ENCODE results near the gene EFR3B.
"Not testable (repeated sequence)": the region's sequence is repeated elsewhere in the genome, so short reads cannot be mapped to it uniquely, and the experiment has no call there.

EFR3B gene

DNA sequence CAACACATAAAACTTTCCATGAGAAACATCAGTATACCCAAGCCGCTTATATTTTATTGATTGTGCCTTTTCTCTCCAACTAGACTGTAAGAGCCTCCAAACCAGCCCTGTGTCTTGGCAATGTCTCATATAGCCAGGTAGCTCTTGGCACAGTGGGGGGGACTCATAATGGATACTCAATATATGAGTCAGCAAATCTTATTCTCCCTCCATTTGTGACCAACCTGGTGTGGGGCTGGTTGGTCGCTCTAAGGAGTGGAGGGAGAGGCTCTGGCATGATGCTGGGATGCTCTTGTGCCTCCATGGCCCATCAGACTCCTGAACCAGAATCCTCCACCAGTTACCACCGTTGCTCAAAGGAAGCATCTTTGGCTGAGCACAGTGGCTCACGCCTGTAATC, 32.0 kb downstream of the EFR3B start:
- no peak for DNase-seq

DNA sequence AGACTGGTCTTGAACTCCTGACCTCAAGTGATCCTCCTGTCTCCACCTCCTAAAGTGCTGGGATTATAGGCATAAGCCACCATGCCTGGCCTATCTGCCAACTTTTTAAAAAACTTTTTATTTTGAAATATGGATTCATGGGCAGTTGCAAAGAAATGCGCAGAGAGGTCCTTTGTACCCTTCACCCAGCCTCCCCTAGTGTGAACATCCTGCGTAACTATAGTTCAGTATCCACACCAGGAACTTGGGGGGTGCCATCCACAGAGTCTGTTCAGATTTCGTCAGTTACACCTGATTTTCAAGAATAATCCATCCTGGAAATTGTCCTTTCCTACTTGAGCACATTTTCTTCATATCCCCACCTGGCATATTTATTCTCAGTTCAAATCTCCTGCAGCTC, 33.0 kb downstream of the EFR3B start:
- DNase-seq: no peak

DNA sequence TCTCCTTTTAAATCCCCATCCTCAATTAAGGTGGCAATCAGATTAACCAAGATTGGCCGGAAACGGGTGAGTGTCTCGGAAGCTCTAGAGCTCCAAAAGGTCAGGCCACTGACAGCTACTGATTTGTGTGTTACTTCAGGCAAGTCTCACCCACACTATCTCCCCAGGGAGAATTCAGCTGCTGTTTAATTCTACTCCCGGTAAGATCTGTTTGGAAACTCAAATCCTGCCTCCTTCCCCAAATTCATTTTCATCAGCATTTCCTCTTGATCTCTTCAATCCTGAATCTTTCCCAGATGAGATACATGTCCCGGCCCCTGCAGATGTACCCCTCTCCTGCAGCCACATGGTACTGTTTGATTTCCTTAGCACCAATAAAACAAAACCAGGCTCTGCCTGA, 34.9 kb downstream of the EFR3B start:
- no peak for DNase-seq

DNA sequence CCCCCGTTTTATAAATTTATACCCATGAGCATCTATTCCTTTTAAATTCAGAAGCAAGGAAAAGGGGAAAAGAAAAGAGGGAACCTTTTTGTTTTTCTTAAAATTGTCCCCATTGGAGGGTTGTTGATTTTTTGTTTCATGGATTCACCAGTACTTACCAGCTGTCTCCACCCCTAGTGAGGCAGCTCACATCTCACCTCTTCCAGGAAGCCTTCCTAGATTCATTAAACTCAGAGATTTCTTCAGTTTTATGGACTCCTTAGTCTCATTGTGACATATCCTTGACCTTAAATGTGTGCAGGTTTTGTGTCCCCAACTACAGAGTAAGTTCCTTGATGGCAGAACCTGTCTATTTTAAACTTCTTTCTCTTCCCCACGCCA, 35.9 kb downstream of the EFR3B start:
- DNase-seq: no peak

DNA sequence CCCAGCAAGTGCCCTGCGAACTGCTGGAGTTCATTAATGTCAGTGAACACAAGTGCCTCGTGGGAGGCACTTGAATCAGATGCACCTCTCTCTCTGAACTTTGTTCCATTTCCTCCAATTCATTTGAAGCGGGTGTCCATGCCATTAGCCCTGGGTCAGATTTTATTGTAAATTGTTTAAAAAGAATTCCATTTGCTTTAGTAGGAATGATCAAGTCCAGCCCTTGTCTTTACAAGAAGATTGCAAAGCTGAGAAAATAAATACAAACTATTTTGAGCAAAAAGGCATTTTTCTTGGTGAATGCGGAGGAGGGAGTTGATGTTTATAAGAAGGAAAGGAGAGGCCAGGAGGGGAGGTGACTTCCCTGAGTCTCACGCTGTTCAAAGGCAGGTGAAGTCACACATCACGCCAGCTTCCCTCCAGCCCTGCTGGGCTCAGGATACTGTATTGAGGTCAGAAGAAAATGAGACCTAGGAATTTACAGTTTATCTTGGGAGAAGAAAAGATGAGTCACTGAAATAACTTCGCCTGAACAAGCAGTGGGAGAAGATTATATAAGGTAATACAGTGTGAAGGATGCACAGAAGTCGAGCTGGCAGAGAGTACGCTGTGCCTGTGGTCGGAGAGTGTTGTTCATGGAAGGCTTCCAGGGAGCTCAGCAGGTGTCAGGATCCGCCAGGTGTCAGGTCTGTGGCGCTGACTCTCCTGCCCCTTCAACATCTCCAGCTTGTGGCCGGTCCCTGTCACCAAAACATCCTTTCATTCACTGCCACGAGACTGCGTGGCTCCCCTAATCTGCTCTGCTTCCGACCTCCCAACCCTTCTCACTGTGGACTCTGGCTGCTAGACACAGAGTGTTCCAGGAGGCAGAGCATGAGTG, 36.5 kb downstream of the EFR3B start:
- DNase-seq: no peak

DNA sequence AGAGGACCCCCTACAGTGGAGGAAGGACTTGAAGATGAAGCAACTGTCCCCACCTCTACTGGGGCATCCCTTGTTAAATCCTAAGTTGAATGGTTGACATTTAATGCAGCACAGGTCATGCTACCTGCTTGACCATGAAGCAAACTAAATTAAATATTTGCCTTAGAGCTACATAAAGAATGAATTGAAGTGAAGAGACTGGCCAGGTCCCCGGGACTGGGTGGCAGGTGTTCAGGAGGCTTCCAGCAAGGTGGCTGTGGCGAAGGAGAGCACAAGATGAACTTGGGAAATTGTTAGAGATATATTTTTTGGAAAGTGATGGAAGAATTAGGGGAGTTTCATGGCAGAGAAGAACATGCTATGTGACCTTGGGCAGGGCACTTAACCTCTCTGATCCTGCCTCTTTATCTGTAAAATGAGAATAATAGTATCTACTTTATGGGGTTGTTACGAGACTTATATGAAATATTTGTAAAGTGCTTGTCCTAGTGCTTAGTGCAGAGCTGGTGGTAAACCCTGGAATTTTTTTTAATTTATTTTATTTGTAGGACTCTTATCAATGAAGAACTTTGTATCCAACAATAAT, 37.3 kb downstream of the EFR3B start:
- DNase-seq: no peak

DNA sequence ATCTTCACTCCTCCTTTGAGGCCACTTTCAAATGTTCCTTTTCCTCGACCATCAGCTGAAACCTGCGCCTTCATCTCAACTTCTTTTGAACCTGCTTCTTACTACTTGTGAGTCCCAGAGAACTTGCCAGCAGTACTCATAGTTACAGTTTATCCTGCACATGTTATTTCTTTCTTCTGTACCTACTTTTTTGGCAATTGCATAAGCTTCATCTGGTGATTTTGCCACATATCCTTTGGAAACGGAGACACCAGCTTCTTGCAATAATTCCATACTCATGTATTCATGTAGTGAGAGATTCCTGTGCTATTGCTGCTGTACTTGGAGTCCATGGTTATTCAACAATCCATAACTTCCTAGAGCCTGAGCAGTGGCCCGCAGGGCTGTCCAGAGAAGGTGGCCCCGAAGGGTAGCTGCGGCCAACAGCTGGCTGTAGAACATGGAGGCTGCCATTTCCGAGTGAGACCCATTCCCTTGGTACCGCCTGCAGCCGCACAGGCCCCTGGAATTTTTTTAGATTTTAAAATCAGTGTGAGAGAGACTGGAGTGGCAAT, 39.4 kb downstream of the EFR3B start:
- no peak for DNase-seq

DNA sequence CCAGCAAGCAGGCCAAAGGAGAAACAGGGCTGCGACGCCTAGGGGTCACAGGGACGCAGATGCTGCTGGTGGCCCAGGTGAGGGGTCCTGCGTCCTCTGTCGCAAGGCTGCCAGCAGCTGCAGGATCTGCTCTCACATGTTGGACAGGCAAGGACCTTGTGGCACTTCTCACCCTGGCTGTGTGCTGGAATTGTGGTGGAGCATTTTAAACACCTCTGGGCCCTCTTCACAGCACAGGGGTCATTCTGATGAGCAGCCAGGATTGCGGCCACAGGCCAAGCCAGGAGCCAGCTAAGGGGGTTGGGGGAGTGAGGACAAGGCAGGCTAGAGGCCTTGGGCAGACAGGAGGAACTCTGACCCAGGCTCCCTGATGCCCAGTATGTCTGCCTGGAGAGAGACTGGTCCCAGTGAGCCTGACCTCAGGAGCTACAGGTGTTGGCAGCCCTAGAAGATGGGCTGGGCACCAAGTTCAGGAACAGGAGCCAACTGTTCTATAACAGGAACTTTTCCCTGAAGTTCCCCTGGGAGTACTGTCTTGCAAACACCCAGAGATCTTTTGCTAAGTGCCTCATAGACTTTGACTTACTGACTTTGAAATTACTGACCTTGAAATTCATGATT, 40.2 kb downstream of the EFR3B start:
- DNase-seq: no peak

DNA sequence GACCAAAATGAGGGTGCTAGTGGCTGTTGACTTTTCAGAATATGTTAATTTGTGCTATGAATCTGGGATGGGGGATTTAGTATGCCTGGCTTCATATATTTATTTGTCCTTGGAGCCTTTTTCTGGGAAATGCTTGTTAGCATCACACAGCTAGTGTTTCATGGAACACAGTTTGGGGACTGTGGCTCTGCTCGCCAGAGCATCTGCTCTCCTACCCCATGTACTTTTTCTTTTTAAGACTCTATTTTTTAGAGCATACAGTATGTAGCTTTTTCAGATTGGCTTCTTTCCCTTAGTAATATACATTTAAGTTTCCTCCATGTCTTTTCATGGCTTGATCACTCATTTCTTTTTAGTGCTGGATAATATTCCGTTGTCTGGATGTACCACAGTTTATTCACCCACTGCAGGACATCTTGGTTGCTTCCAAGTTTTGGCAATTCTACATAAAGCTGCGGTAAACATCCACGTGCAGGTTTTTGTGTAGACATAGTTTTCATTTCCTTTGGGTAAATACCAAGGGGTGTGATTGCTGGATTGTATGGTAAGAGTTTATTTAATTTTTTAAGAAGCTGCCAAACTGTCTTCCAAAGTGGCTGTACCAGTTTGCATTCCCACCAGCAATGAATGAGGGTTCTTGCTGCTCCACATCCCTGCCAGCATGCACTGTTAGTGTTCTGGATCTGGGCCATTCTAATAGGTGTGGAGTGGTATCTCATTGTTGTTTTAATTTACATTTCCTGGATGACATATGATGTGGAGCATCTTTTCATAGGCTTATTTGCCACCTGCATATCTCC, 44.1 kb downstream of the EFR3B start:
- DNase-seq: no peak

DNA sequence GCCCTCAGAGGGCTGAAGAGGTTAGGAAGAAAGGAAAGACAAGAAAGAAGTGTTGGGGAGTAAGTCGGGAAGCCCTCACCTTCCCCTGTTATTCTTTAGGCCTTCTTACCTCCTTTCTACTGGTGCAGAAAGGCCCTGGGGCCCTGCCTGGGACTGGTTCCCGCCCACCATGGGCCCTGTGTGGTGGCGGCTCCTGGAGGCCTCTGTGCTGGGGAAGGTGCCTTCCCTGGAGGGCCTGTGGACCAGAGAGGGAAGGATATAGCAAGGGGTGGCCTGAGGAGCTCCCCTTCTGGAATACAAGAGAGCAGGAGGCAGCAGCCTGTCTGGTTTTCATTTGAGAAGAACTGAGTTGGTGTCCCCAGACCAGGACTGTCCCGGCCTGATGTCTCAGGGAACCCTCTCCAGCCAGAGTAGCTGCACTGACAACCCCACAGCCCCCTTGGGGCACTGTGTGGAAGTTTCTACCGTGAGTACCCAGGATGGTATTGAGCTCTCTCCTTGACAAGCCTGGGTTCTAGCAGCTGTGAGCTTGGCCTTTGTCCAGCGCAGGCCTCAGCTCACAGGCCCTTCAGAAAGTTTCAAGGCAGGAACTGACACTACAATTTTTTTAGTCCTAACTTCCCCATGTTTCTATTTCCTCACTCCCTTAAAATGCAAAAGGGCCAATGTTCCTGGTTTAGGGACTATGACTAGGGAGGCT, 47.1 kb downstream of the EFR3B start:
- DNase-seq: no peak

DNA sequence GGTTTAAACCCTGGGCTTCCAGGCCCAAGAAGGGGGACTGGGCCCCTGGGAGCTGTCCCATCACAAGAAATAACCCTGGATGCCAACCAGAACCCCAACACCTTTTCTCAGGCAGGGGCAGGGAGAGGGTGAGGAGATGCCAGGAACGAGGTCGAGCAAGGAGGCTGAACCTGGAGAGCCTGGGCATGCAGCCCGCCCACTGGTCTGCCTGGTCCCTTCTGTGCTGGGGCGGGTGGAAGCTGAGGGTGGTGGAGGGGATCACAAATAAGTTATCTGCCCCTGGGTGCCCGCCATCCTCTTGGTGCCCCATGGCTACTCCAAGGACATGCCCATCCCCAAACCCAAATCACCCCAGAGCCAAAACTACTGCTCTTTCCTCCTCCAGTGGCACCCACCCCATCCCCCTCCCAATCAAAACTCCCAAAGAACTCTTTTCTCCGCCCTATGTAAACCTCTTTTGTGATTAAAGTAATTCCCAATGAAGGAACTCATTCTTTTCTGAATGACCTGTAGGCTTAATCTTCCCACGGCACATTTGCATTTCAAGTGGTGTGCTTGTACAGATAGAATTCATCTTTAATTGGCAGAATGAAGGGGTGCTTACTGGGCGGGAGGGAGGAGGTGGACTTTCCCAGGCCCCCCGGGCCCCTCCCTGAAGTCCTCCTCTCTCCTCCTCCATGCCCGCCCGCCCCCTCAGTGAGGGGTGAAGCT, 47.9 kb downstream of the EFR3B start:
- no peak for DNase-seq

DNA sequence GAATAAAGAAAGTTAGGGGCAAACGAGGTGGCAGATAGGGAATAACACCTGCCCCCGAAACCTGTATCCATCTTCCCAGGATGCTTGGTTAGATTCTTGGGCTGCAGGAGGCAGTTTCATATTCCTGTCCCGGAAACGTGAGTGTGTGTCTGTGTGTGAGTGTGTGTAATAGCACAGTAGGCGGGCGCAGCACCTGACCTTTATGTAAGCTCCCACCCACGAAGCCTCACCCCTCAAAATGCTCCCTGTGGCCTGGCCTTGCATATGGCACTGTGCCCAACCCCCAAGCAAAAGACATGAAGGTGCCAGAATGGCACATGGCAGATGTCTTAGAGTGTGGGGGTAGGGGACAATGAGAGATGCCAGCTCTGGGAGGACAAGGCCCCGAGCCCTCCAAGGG, 48.9 kb downstream of the EFR3B start:
- no peak for DNase-seq

DNA sequence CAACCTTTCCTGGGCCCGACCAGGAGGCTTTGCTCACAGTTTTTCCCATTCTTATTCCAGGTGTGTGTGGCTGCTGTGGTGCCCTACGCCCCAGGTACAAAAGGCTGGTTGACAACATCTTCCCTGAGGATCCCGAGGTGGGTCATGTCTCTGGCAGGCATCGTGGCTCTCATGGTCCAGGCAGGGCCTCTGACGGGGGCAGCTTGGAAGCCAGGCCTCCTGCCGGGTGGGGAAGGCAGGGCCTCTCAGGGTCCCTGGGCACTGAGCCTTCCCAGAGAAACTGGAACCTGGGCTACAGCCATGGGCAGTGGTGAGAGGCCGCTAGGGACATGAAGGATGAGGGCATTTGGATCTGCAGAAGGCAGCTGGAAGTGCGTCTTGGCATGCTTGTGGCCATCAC, 49.4 kb downstream of the EFR3B start:
- no peak for DNase-seq

DNA sequence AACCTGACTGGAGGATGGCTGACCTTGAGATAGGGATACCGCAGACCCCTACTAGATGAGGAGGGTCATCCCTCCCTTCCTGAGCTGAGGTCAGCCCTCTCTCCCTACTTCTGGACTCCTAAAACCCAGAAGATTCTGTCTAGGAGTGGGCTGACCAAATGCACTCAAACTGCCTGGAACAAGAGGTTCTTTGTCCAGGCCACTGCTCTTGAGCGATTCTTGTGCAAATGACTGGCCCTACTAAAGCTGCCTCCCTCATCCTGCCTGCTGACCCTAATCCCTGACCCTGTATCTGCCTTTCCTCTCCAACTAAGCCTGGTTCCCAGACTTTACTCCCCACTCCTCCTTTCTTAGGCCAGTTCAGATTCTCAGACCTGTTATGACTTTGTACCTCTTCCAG, 56.2 kb downstream of the EFR3B start:
- DNase-seq: no peak

DNA sequence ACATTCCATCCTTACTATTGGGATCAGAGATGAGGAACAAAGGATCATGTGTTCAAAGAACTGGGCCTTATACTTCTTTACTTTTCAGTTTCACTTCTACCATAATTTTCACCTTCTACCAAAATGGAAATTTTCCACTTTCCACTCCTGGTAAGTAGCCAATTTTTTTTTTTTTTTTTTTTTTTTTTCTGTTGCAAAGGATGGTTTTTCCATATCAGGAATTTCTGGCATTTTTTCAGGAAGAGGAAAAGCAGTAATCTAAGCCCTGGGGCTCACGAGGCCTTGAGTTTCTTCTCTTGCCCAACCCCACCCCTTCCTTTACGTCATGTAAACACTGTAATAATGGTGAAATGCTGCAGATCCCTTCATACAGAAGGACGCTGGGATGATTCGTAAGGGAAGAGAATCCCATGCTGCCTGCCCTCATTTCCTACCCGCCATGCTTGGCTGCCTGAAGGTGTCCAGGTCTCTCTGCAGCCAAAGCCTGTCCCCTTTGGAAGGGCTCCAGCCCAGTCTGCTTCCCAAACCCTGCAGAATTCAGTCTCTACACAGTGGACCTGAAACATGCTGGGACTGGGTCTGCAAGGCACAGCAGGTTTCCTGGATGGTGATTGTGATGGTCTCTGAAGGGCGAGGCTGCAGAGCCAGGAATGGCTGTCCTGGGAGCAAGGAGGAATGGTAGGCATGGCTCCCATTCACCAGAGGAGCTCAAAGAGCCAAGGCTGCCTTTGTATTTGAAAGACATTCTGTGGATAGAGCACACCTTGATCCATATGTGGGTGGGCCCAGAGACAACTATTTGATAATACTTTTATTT, 57.0 kb downstream of the EFR3B start:
- DNase-seq: no peak

DNA sequence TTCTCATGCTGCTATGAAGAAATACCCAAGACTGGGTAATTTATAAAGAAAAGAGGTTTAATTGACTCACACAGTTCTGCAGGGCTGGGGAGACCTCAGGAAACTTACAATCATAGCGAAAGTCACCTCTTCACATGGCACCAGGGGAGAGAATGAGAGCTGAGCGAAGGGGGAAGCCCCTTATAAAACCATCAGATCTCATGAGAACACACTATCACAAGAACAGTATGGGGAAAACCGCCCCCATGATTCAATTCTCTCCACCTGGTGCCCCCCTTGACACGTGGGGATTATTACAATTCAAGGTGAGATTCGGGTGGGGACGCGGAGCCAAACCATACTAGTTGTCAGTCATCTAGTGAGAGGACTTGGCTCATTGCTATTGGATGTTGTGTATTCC, 60.5 kb downstream of the EFR3B start:
- not testable (repeated sequence) for DNase-seq

DNA sequence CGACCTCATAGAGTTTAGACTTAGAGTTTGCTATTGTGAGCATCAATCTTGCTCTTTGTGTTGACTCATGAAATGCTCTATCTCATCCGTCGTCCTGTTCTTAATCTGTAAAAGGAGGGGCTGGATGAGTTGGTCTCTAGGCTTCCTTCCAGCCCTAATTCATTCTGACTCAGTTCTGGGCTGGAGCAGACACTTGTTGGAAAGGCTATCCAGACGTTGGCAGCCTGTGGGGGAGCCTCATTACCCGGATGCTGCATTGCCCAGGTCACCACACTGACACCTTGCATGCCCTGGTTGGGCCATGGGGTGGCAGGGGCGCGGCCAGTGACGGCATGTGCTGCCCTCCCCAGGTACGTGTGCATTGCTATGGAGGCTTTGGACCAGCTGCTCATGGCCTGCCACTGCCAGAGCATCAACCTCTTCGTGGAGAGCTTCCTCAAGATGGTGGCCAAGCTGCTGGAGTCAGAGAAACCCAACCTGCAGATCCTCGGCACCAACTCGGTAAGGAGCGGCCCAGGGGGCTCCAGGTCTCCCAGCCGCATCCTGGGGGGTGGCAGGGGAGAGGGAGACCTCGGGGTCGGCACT, 61.5 kb downstream of the EFR3B start:
- no peak for DNase-seq

DNA sequence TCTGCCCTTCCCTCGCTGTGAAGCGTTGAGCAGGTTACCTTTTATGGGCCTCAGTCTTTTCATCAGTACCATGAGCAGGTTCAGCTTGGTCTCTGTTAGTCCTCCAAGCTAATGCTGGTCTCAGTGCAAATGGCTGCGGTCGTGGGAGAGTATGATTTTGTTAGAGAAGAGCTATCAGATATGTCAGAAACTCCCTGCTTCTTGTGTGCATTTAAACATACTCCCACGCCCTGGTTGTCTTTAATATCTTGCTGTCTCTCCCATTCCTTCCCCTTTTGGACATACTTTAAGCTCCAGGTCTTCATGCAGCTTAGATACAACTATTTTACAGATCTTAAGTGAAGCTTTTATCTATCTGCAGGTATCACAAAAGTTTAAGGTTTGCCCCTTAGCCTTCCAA, 62.9 kb downstream of the EFR3B start:
- no peak for DNase-seq

DNA sequence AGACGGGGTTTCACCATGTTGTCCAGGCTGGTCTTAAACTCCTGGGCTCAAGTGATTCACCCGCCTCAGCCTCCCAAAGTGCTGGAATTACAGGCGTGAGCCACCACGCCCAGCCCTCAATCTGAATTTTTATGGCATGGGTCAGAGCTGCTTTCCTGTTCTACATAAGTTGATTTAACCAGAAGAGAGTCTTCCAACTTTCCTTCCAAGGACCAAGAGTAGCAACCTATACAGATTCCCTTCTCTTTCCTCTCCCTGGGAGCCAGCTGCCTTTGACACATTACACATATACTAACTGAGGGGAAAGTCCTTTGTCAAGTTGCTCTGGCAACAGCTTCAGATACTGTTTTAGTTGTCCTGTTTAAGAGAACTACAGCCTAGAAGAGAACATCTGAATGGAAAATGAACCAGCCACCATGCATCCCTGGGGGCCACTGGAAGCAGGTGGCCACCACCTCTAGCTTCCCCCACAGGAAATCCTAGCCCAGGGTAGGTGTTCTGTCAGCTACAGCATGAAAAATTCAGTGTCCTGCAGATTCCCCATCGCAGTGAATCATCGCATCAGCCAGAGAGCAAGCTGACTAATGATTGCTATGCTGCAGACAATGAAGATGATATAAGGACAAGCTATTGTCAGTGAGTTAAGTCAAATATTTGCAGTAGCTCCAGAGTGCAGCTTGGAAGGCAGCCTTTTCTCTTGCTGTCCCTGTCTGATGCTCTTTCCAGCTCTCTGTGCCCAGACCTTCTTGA, 63.6 kb downstream of the EFR3B start:
- no peak for DNase-seq

DNA sequence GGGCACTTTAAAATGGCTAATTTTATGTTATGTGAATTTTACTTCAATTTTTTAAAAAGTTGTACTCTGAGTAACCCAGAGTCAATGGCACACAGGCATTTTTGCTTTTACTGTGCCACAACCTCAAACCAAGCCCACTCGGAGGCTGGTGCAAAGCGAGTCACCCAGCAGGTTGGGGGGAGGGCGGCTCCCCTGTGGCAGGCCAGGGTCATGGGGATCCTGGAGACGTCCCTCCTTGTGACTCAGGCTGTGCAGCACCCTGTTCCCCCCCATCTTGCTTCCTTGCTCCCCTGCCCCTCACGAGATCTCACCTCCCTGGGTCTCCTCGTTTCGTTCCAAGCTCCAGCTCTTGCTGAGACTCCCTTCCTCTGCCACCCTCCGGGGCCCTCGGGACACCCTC, 67.9 kb downstream of the EFR3B start:
- DNase-seq: no peak

Data from AML-193 (cell line).